ENCODE data around the gene DNM1.

DNM1 gene

GRCh38 chr9:128201441-128202369 is 1.5 kb upstream of the DNM1 start:
- peak overlapping the region in 1 of 21 experiments; percentile 3 for H3K27ac ChIP-seq
- no peak overlapping the region for H3K4me3 ChIP-seq

GRCh38 chr9:128202648-128203023 is 543 bp upstream of the DNM1 start:
- Histone ChIP-seq H3K4me3 (peak overlapping the region in 4 of 7 experiments; percentile 44 to 77 (median 67)), H3K27ac (peak overlapping the region in 6 of 21 experiments; percentile 1 to 79 (median 3))

GRCh38 chr9:128203707-128204551 is 750 bp downstream of the DNM1 start:
- H3K4me3 ChIP-seq, result peak overlapping the region; percentile 41 to 77 (median 66)
- H3K27ac ChIP-seq, result peak overlapping the region in 20 of 21 experiments; percentile 8 to 84 (median 64)

- Histone ChIP-seq H3K4me3 (peak overlapping the region in 3 of 7 experiments; percentile 68 to 77 (median 71)), H3K27ac (peak overlapping the region in 15 of 21 experiments; percentile 8 to 84 (median 68))
Measured at GRCh38 chr9:128204858-128205257, 1.7 kb downstream of the DNM1 start.

GRCh38 chr9:128205296-128205944 is 2.2 kb downstream of the DNM1 start:
- Histone ChIP-seq H3K27ac (peak overlapping the region in 8 of 21 experiments; percentile 8 to 74 (median 60)), H3K4me3 (no peak overlapping the region)

- H3K4me3 ChIP-seq, result no peak overlapping the region
- H3K27ac ChIP-seq, result no peak overlapping the region
Measured at GRCh38 chr9:128206484-128206883, 3.3 kb downstream of the DNM1 start.

- peak overlapping the region in 5 of 21 experiments; percentile 10 to 61 (median 42) for H3K27ac ChIP-seq
- no peak overlapping the region for H3K4me3 ChIP-seq
Measured at GRCh38 chr9:128206916-128207910, 4.0 kb downstream of the DNM1 start.

- H3K27ac ChIP-seq, result peak overlapping the region in 6 of 21 experiments; percentile 19 to 61 (median 44)
- H3K4me3 ChIP-seq, result no peak overlapping the region
Measured at GRCh38 chr9:128208386-128208785, 5.2 kb downstream of the DNM1 start.

- H3K4me3 ChIP-seq, result no peak overlapping the region
- peak overlapping the region in 7 of 21 experiments; percentile 5 to 60 (median 38) for H3K27ac ChIP-seq
Measured at GRCh38 chr9:128208946-128209669, 5.9 kb downstream of the DNM1 start.

- Histone ChIP-seq H3K27ac (peak overlapping the region in 10 of 21 experiments; percentile 4 to 60 (median 36)), H3K4me3 (no peak overlapping the region)
Measured at GRCh38 chr9:128211186-128211980, 8.2 kb downstream of the DNM1 start.

GRCh38 chr9:128211981-128212281 is 8.8 kb downstream of the DNM1 start:
- Histone ChIP-seq H3K4me3 (no peak overlapping the region), H3K27ac (peak overlapping the region in 7 of 21 experiments; percentile 4 to 60 (median 34))

GRCh38 chr9:128213746-128214497 is 10.7 kb downstream of the DNM1 start:
- Histone ChIP-seq H3K27ac (peak overlapping the region in 9 of 21 experiments; percentile 7 to 81 (median 54)), H3K4me3 (no peak overlapping the region)

- H3K4me3 ChIP-seq, result no peak overlapping the region
- peak overlapping the region in 18 of 21 experiments; percentile 41 to 85 (median 64) for H3K27ac ChIP-seq
Measured at GRCh38 chr9:128214571-128215490, 11.7 kb downstream of the DNM1 start.

GRCh38 chr9:128215491-128216409 is 12.6 kb downstream of the DNM1 start:
- peak overlapping the region in 18 of 21 experiments; percentile 41 to 85 (median 64) for H3K27ac ChIP-seq
- no peak overlapping the region for H3K4me3 ChIP-seq
